Esophagus squamous epithelium (tissue), 5 donors: ENCODE measurements around the gene LYZL1. TPM values are rescaled to one million over a fixed set of nuclear protein-coding genes. Genes with fewer than 3 reads are reported as not detected.

Experiments
- DNase-seq: peaks from one replicate; lab custom pipeline; 2025; lab: John Stamatoyannopoulos, UW
- H3K27ac ChIP-seq, 4 donors: fragments of 200-600 bp; sonication (generic); one replicate each; pipeline ENCODE4 v1.5.1; 2016 to 2019; ENCODE audit warnings: mild to moderate bottlenecking in 1 of 4
- H3K27me3 ChIP-seq, 4 donors: fragments of 200-600 bp; sonication (generic); 1 replicate in 3 of 4; 2 replicates in 1 of 4; pipeline versions ENCODE4 v1.5.1 to v1.6.0; 2017 to 2021; ENCODE audit warnings: antibody characterized with exemption in 1 of 4
- H3K36me3 ChIP-seq, 3 donors: fragments of 200-600 bp; sonication (generic); one replicate each; pipeline ENCODE4 v1.5.1; 2016 to 2019
- H3K4me1 ChIP-seq, 3 donors: fragments of 200-600 bp; sonication (generic); one replicate each; pipeline ENCODE4 v1.5.1; 2017 to 2019
- H3K4me3 ChIP-seq, 4 donors: fragments of 200-600 bp; sonication (generic); 1 replicate in 3 of 4; 2 replicates in 1 of 4; pipeline ENCODE4 v1.5.1; 2016 to 2019; ENCODE audit warnings: mild to moderate bottlenecking in 2 of 4, moderate library complexity in 1 of 4
- H3K9me3 ChIP-seq, 3 donors: fragments of 200-600 bp; sonication (generic); one replicate each; pipeline ENCODE4 v1.5.1; 2016 to 2019
- CTCF ChIP-seq, 6 experiments: fragments of 450-650 bp in 4 of 6; fragments of 200-600 bp in 2 of 6; sonication (generic) in 2 of 6; IDR thresholded peaks; one replicate each; pipeline ENCODE4 v1.5.1; 2016 to 2019; ENCODE audit warnings: antibody characterized with exemption in 6 of 6, mild to moderate bottlenecking in 4 of 6, moderate library complexity in 4 of 6
- POLR2A ChIP-seq, 4 donors: fragments of 450-650 bp; IDR thresholded peaks; one replicate each; pipeline ENCODE4 v1.6.1; 2017; ENCODE audit warnings: antibody characterized with exemption in 4 of 4, mild to moderate bottlenecking in 4 of 4, moderate library complexity in 3 of 4
- WGBS, 2 donors: methylation state at CpG; one replicate each; pipeline ENCODE4 v1.1.5; 2018; 5-methylcytosine and 5-hydroxymethylcytosine counted together
- intact Hi-C: fragments of 100-400 bp; cut with DNase I; formaldehyde crosslinking; loops from one replicate; pipeline ENCODE4 v1.15.0; 2022
- total RNA-seq, 4 donors: library from RNA; depleted of rRNA; stranded (reverse); fragments of >200 nt; gene quantifications; one replicate each; pipeline ENCODE4 v1.1.0, GENCODE V29; 2016
- donor health status: DM: yes; HTN: yes; CAD: no.

Gene LYZL1
- total RNA-seq, 4 donors from 2014 or later, result not detected

GRCh38 chr10:29346296-29347001, 57.6 kb downstream of the LYZL1 start:
- WGBS, 2 donors, result 77 to 79% methylated on average over 8 to 9 of the region's 9 CpGs
- DNase-seq, result no peak
- H3K4me3 ChIP-seq, result no peak overlapping the region
- TF ChIP-seq CTCF (IDR thresholded peaks at IDR 0.05) (no peak), POLR2A (IDR thresholded peaks at IDR 0.05) (no peak)
- H3K27me3 ChIP-seq, result peaks cover 0 to 33% (median 0%) of the 10 kb centered on the region in 4 donors
- H3K27ac ChIP-seq, result no peak overlapping the region
- H3K9me3 ChIP-seq, result peaks cover 0 to 4% (median 0%) of the 10 kb centered on the region in 3 donors
- intact Hi-C loops, result no loop called here
- H3K4me1 ChIP-seq, result no peaks in the 10 kb centered on the region
- H3K36me3 ChIP-seq, result no peaks in the 10 kb centered on the region

- H3K4me3 ChIP-seq, result no peak overlapping the region
- TF ChIP-seq POLR2A (IDR thresholded peaks at IDR 0.05) (no peak), CTCF (IDR thresholded peaks at IDR 0.05) (no peak)
- H3K27me3 ChIP-seq, result peaks cover 0 to 30% (median 0%) of the 10 kb centered on the region in 4 donors
- no peak overlapping the region for H3K27ac ChIP-seq
- no peak for DNase-seq
- H3K36me3 ChIP-seq, result no peaks in the 10 kb centered on the region
- intact Hi-C loops, result no loop called here
- no peaks in the 10 kb centered on the region for H3K9me3 ChIP-seq
- H3K4me1 ChIP-seq, result no peaks in the 10 kb centered on the region
- 74 to 100% methylated on average over 1 to 5 of the region's 5 CpGs for WGBS, 2 donors
Measured at GRCh38 chr10:29348836-29349235, 60.0 kb downstream of the LYZL1 start.

GRCh38 chr10:29353305-29353704, 64.4 kb downstream of the LYZL1 start:
- DNase-seq, result no peak

GRCh38 chr10:29353887-29354561, 65.2 kb downstream of the LYZL1 start:
- intact Hi-C loops, result no loop called here
- Histone ChIP-seq H3K27me3 (peaks cover 0 to under 1% (median 0%) of the 10 kb centered on the region in 4 donors), H3K4me3 (no peak overlapping the region), H3K36me3 (no peaks in the 10 kb centered on the region), H3K9me3 (no peaks in the 10 kb centered on the region), H3K27ac (no peak overlapping the region), H3K4me1 (no peaks in the 10 kb centered on the region)
- WGBS, 2 donors, result 72 to 82% methylated on average over 3 of the region's 3 CpGs
- TF ChIP-seq CTCF (IDR thresholded peaks at IDR 0.05), result no peak
- TF ChIP-seq POLR2A (IDR thresholded peaks at IDR 0.05), result no peak
- DNase-seq, result no peak

More at GRCh38 chr10:29353305-29353704, 64.4 kb downstream of the LYZL1 start:
- H3K27me3 ChIP-seq, result peaks cover 0 to 7% (median 0%) of the 10 kb centered on the region in 4 donors
- TF ChIP-seq CTCF (IDR thresholded peaks at IDR 0.05), result no peak
- H3K9me3 ChIP-seq, result no peaks in the 10 kb centered on the region
- H3K27ac ChIP-seq, result no peak overlapping the region
- 46 to 56% methylated on average over 3 of the region's 3 CpGs for WGBS, 2 donors
- intact Hi-C loops, result no loop called here
- H3K36me3 ChIP-seq, result no peaks in the 10 kb centered on the region
- no peaks in the 10 kb centered on the region for H3K4me1 ChIP-seq
- H3K4me3 ChIP-seq, result no peak overlapping the region

GRCh38 chr10:29355411-29355991, 66.6 kb downstream of the LYZL1 start:
- Histone ChIP-seq H3K4me1 (no peaks in the 10 kb centered on the region), H3K36me3 (no peaks in the 10 kb centered on the region), H3K9me3 (no peaks in the 10 kb centered on the region), H3K4me3 (no peak overlapping the region), H3K27me3 (no peaks in the 10 kb centered on the region), H3K27ac (no peak overlapping the region)
- WGBS, 2 donors, result 73 to 74% methylated on average over 6 of the region's 6 CpGs
- DNase-seq, result no peak
- no peak for TF ChIP-seq POLR2A (IDR thresholded peaks at IDR 0.05)
- no peak for TF ChIP-seq CTCF (IDR thresholded peaks at IDR 0.05)
- intact Hi-C loops, result no loop called here
